MM.1S (cell line): Measurements from ENCODE around the gene GID4.

Experiments
- DNase-seq: peaks from one replicate; pipeline ENCODE4 v3.0.0-alpha.2; 2015
- H2AFZ ChIP-seq: fragments of 300-600 bp; sonication (generic); 2 replicates; pipeline ENCODE4 v1.6.0; 2016; ENCODE audit warnings: antibody characterized with exemption, low read length
- H3F3A ChIP-seq: fragments of 300-600 bp; sonication (generic); 2 replicates; pipeline ENCODE4 v1.6.1; 2016; ENCODE audit warnings: mild to moderate bottlenecking, antibody characterized with exemption, low read length, moderate library complexity, mixed read lengths; ENCODE audit not compliant: insufficient read depth
- H3K27ac ChIP-seq: fragments of 300-600 bp; sonication (generic); 2 replicates; pipeline ENCODE4 v1.5.1; 2016; ENCODE audit warnings: mild to moderate bottlenecking, low read length
- H3K27me3 ChIP-seq: fragments of 300-600 bp; sonication (generic); replicated peaks from 2 replicates; pipeline ENCODE4 v1.6.0; 2016; ENCODE audit warnings: low read length; ENCODE audit not compliant: insufficient read depth
- H3K36me3 ChIP-seq: fragments of 300-600 bp; sonication (generic); replicated peaks from 2 replicates; pipeline ENCODE4 v1.6.1; 2016; ENCODE audit warnings: mild to moderate bottlenecking, low read length, mixed read lengths; ENCODE audit not compliant: insufficient read depth
- H3K4me1 ChIP-seq: fragments of 300-600 bp; sonication (generic); 2 replicates; pipeline ENCODE4 v1.6.1; 2016; ENCODE audit warnings: low read length, mixed read lengths
- H3K4me2 ChIP-seq: fragments of 300-600 bp; sonication (generic); 2 replicates; pipeline ENCODE4 v1.6.0; 2016; ENCODE audit warnings: low read depth, low read length
- H3K4me3 ChIP-seq: fragments of 300-600 bp; sonication (generic); 2 replicates; pipeline ENCODE4 v1.5.1; 2016; ENCODE audit warnings: low read length, mixed read lengths
- H3K79me2 ChIP-seq: fragments of 300-600 bp; sonication (generic); 2 replicates; pipeline ENCODE4 v1.6.1; 2016; ENCODE audit warnings: mixed run types, low read length, mixed read lengths
- H3K9ac ChIP-seq: fragments of 300-600 bp; sonication (generic); 2 replicates; pipeline ENCODE4 v1.6.1; 2016; ENCODE audit warnings: low read length, mixed read lengths
- H3K9me2 ChIP-seq: fragments of 300-600 bp; sonication (generic); replicated peaks from 2 replicates; pipeline ENCODE4 v1.6.1; 2016; ENCODE audit warnings: mild to moderate bottlenecking, low read length, mixed read lengths; ENCODE audit not compliant: insufficient read depth
- H3K9me3 ChIP-seq: fragments of 300-600 bp; sonication (generic); replicated peaks from 2 replicates; pipeline ENCODE4 v1.6.1; 2016; ENCODE audit warnings: mild to moderate bottlenecking, low read length, mixed read lengths; ENCODE audit not compliant: insufficient read depth
- H4K20me1 ChIP-seq: fragments of 300-600 bp; sonication (generic); 2 replicates; pipeline ENCODE4 v1.6.1; 2016; ENCODE audit warnings: mild to moderate bottlenecking, low read length, moderate library complexity, mixed read lengths; ENCODE audit not compliant: insufficient read depth
- CTCF ChIP-seq: fragments of 300-600 bp; sonication (generic); IDR thresholded peaks from 2 replicates; pipeline ENCODE4 v1.5.1; 2016; ENCODE audit warnings: antibody characterized with exemption, low read length, mixed read lengths
- EZH2 ChIP-seq: fragments of 300-600 bp; sonication (generic); optimal IDR thresholded peaks from 2 replicates; pipeline ENCODE3; 2017; ENCODE audit warnings: low read depth, mild to moderate bottlenecking, antibody characterized with exemption, low read length, mixed read lengths
- EZH2phosphoT487 ChIP-seq: fragments of 300-600 bp; sonication (generic); IDR thresholded peaks from 2 replicates; pipeline ENCODE4 v1.6.1; 2018; ENCODE audit warnings: antibody characterized with exemption, low read length

GID4 gene

GRCh38 chr17:18038149-18038850 is 908 bp upstream of the GID4 start:
- H3K9me2 ChIP-seq: no peaks in the 10 kb centered on the region
- H3K27me3 ChIP-seq: no peaks in the 10 kb centered on the region
- H3K9me3 ChIP-seq: no peaks in the 10 kb centered on the region
- peaks cover 79% of the 10 kb centered on the region for H3K79me2 ChIP-seq
- peak; percentile 14 for DNase-seq
- TF ChIP-seq CTCF (no peak), EZH2phosphoT487 (no peak)
- H3K36me3 ChIP-seq: no peaks in the 10 kb centered on the region
- no peaks in the 10 kb centered on the region for H4K20me1 ChIP-seq
- peak overlapping the region; percentile 72 for H3K9ac ChIP-seq
- H3K4me2 ChIP-seq: peak overlapping the region; percentile 59
- peak overlapping the region; percentile 11; the same call in 1 of the 2 replicates for H3K27ac ChIP-seq
- peak overlapping the region; percentile 88 for H2AFZ ChIP-seq
- peaks cover 17% of the 10 kb centered on the region for H3K4me1 ChIP-seq
- peak overlapping the region; percentile 97 for H3K4me3 ChIP-seq
- no peaks in the 10 kb centered on the region for H3F3A ChIP-seq

GRCh38 chr17:18039535-18040260 is 490 bp downstream of the GID4 start:
- TF ChIP-seq CTCF: no peak
- TF ChIP-seq EZH2: no peak
- TF ChIP-seq EZH2phosphoT487: no peak
- H3K27ac ChIP-seq: no peak overlapping the region
- peak overlapping the region; percentile 97 for H3K4me3 ChIP-seq
- DNase-seq: peak; percentile 48
- no peaks in the 10 kb centered on the region for H3K9me3 ChIP-seq
- H3K36me3 ChIP-seq: no peaks in the 10 kb centered on the region
- no peaks in the 10 kb centered on the region for H3K9me2 ChIP-seq
- peak overlapping the region; percentile 72 for H3K9ac ChIP-seq
- H3K79me2 ChIP-seq: peaks cover 67% of the 10 kb centered on the region
- no peaks in the 10 kb centered on the region for H4K20me1 ChIP-seq
- no peaks in the 10 kb centered on the region for H3F3A ChIP-seq
- peaks cover 16% of the 10 kb centered on the region for H3K4me1 ChIP-seq
- no peaks in the 10 kb centered on the region for H3K27me3 ChIP-seq
- H3K4me2 ChIP-seq: peak overlapping the region; percentile 89
- H2AFZ ChIP-seq: peak overlapping the region; percentile 69; the same call in 1 of the 2 replicates

GRCh38 chr17:18040261-18040858 is 1.2 kb downstream of the GID4 start:
- peak overlapping the region; percentile 97 for H3K4me3 ChIP-seq
- TF ChIP-seq EZH2phosphoT487 (no peak), EZH2 (no peak), CTCF (no peak)
- H3K4me1 ChIP-seq: peaks cover 16% of the 10 kb centered on the region
- no peak overlapping the region for H3K27ac ChIP-seq
- H2AFZ ChIP-seq: peak overlapping the region; percentile 69; the same call in 1 of the 2 replicates
- H3K9me2 ChIP-seq: no peaks in the 10 kb centered on the region
- H4K20me1 ChIP-seq: no peaks in the 10 kb centered on the region
- peak overlapping the region; percentile 72 for H3K9ac ChIP-seq
- peak overlapping the region; percentile 89 for H3K4me2 ChIP-seq
- peaks cover 60% of the 10 kb centered on the region for H3K79me2 ChIP-seq
- H3K27me3 ChIP-seq: no peaks in the 10 kb centered on the region
- no peaks in the 10 kb centered on the region for H3K36me3 ChIP-seq
- no peak for DNase-seq
- no peaks in the 10 kb centered on the region for H3F3A ChIP-seq
- no peaks in the 10 kb centered on the region for H3K9me3 ChIP-seq
